ENCODE measurements around the gene MACROD2. TPM values are rescaled to one million over a fixed set of nuclear protein-coding genes. Genes with fewer than 3 reads are reported as not detected.
A peak's percentile ranks its signal among the peaks of the same experiment; 100 is the strongest.

Gene MACROD2
- polyA plus RNA-seq, 1 donor (not counting 4 experiments of a cell fraction or from before 2014, with no cell fraction given): 0.71 TPM

DNA sequence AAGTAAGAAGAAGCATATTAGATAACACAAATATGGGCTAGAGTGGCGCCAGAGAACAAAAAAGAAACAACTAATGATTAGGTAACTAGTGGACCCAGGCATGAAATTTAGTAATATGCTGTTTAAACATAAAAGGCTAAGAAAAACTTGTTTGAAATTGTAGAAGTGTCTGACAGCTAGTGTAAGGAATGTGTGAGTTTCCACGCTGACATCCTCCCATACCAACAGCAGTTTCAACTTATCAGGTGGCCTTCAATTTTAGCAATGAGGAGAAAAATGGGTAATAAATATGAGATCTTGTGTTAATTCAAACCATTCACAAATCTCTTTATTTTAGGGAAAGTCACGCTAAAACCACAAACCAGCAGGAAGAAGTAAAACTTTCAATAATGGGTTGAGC lies 782.3 kb downstream of the MACROD2 start:
- H3K9me1 ChIP-seq (ENCODE audit: control insufficient read depth, extremely low read depth, insufficient read depth, low read length): no peaks in the 10 kb centered on the region
- no peaks in the 10 kb centered on the region for H3K27me3 ChIP-seq (ENCODE audit: control insufficient read depth, extremely low read depth, insufficient read depth, low read length)
- no peak overlapping the region for H3K27ac ChIP-seq (ENCODE audit: control insufficient read depth, insufficient read depth, low read length)
- no peak for DNase-seq (ENCODE audit: low read depth, low spot score)
- no peaks in the 10 kb centered on the region for H3K36me3 ChIP-seq (ENCODE audit: control insufficient read depth in 2 of 2, extremely low read depth in 1 of 2, insufficient read depth in 2 of 2, low read length in 2 of 2)
- no peaks in the 10 kb centered on the region for H3K79me2 ChIP-seq (ENCODE audit: control insufficient read depth, insufficient read depth, low read length)
- H3K9ac ChIP-seq (ENCODE audit: control insufficient read depth, extremely low read depth, insufficient read depth, low read length): no peak overlapping the region
- no peak overlapping the region for H3K4me2 ChIP-seq (ENCODE audit: control insufficient read depth, extremely low read depth, insufficient read depth, low read depth, low read length)
- no peak overlapping the region for H3K4me3 ChIP-seq (ENCODE audit: control insufficient read depth in 2 of 3, extremely low read depth in 1 of 3, insufficient read depth in 2 of 3, low read depth in 1 of 3, low read length in 3 of 3)
- peak; percentile 79 for FAIRE-seq
- TF ChIP-seq, protein P1, sequence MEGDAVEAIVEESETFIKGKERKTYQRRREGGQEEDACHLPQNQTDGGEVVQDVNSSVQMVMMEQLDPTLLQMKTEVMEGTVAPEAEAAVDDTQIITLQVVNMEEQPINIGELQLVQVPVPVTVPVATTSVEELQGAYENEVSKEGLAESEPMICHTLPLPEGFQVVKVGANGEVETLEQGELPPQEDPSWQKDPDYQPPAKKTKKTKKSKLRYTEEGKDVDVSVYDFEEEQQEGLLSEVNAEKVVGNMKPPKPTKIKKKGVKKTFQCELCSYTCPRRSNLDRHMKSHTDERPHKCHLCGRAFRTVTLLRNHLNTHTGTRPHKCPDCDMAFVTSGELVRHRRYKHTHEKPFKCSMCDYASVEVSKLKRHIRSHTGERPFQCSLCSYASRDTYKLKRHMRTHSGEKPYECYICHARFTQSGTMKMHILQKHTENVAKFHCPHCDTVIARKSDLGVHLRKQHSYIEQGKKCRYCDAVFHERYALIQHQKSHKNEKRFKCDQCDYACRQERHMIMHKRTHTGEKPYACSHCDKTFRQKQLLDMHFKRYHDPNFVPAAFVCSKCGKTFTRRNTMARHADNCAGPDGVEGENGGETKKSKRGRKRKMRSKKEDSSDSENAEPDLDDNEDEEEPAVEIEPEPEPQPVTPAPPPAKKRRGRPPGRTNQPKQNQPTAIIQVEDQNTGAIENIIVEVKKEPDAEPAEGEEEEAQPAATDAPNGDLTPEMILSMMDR (optimal IDR thresholded peaks at IDR 0.05 in 1 of 3, IDR thresholded peaks at IDR 0.05 in 1 of 3, conservative IDR thresholded peaks at IDR 0.05 in 1 of 3; ENCODE audit: extremely low read depth in 1 of 3, insufficient read depth in 2 of 3, low read length in 3 of 3): no peak
- no peak for TF ChIP-seq EZH2 (IDR thresholded peaks at IDR 0.05; ENCODE audit: low read length)
- peaks cover 17% of the 10 kb centered on the region for H3K4me1 ChIP-seq (ENCODE audit: control insufficient read depth, extremely low read depth, insufficient read depth, low read length)
- H3K9me3 ChIP-seq (ENCODE audit: control insufficient read depth, low read depth, low read length): no peaks in the 10 kb centered on the region
- H4K20me1 ChIP-seq (ENCODE audit: control insufficient read depth, extremely low read depth, insufficient read depth, low read length): no peaks in the 10 kb centered on the region
- H2AFZ ChIP-seq (ENCODE audit: control insufficient read depth, low read length): no peak overlapping the region
- dilution Hi-C loops (cut with MboI; ENCODE audit: extremely low pct_ligation_motif_present, low sequenced_read_pairs): no loop called here

DNA sequence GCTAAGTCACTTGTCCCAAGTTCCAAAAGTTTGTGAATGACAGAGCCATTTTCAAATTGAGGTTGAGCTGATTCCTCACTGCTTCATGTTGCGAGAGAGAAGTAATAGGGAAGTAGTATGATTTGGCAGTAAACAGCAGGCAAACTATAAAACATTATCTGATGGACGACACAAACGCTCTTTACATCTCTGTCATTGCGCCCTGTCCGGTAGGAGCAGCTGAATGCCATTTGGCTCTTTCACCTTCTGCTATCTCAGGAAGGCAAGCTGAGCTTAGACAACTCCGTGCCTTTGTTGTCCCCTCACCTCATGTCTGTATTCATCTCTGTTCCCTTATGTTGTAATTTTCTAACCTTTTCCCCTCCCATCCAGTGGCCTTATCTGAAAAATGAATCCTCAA lies 782.8 kb downstream of the MACROD2 start:
- peak; percentile 48 for FAIRE-seq
- no peak overlapping the region for H3K9ac ChIP-seq (ENCODE audit: control insufficient read depth, extremely low read depth, insufficient read depth, low read length)
- dilution Hi-C loops (cut with MboI; ENCODE audit: extremely low pct_ligation_motif_present, low sequenced_read_pairs): no loop called here

More for the DNA sequence above, 782.8 kb downstream of the MACROD2 start:
- H3K4me3 ChIP-seq (ENCODE audit: control insufficient read depth in 2 of 3, extremely low read depth in 1 of 3, insufficient read depth in 2 of 3, low read depth in 1 of 3, low read length in 3 of 3): no peak overlapping the region
- H2AFZ ChIP-seq (ENCODE audit: control insufficient read depth, low read length): no peak overlapping the region
- no peaks in the 10 kb centered on the region for H3K9me1 ChIP-seq (ENCODE audit: control insufficient read depth, extremely low read depth, insufficient read depth, low read length)
- no peak for TF ChIP-seq EZH2 (IDR thresholded peaks at IDR 0.05; ENCODE audit: low read length)
- TF ChIP-seq, protein P1 (optimal IDR thresholded peaks at IDR 0.05 in 1 of 3, IDR thresholded peaks at IDR 0.05 in 1 of 3, conservative IDR thresholded peaks at IDR 0.05 in 1 of 3; ENCODE audit: extremely low read depth in 1 of 3, insufficient read depth in 2 of 3, low read length in 3 of 3): no peak
- no peaks in the 10 kb centered on the region for H4K20me1 ChIP-seq (ENCODE audit: control insufficient read depth, extremely low read depth, insufficient read depth, low read length)
- no peaks in the 10 kb centered on the region for H3K36me3 ChIP-seq (ENCODE audit: control insufficient read depth in 2 of 2, extremely low read depth in 1 of 2, insufficient read depth in 2 of 2, low read length in 2 of 2)
- H3K4me2 ChIP-seq (ENCODE audit: control insufficient read depth, extremely low read depth, insufficient read depth, low read depth, low read length): no peak overlapping the region
- no peaks in the 10 kb centered on the region for H3K79me2 ChIP-seq (ENCODE audit: control insufficient read depth, insufficient read depth, low read length)
- no peak overlapping the region for H3K27ac ChIP-seq (ENCODE audit: control insufficient read depth, insufficient read depth, low read length)
- DNase-seq (ENCODE audit: low read depth, low spot score): no peak
- no peaks in the 10 kb centered on the region for H3K9me3 ChIP-seq (ENCODE audit: control insufficient read depth, low read depth, low read length)
- H3K4me1 ChIP-seq (ENCODE audit: control insufficient read depth, extremely low read depth, insufficient read depth, low read length): peaks cover 17% of the 10 kb centered on the region
- no peaks in the 10 kb centered on the region for H3K27me3 ChIP-seq (ENCODE audit: control insufficient read depth, extremely low read depth, insufficient read depth, low read length)
